C4-2B (cell line): ENCODE data around the gene RIPOR2.

ENCODE experiments used
- CTCF ChIP-seq: fragments of 450-650 bp; conservative IDR thresholded peaks from 2 replicates; pipeline ENCODE4 v1.5.1; 2017; ENCODE audit warnings: mild to moderate bottlenecking
- ZFX ChIP-seq: fragments of 450-650 bp; IDR thresholded peaks from 2 replicates; pipeline ENCODE4 v1.6.1; 2017

GRCh38 chr6:24890471-24890870, 45.3 kb downstream of the RIPOR2 start:
- no peak for TF ChIP-seq CTCF
- no peak for TF ChIP-seq ZFX
